Activated CD8-positive, alpha-beta memory T cell treated with anti-CD3 and anti-CD28 coated beads, Interleukin-2, amount 50 U/mL, for 48 hours (primary cell): ENCODE data around the gene FBLN1.

Experiments
- DNase-seq: peaks from one replicate; pipeline ENCODE4 v3.0.0-alpha.2; 2020

Gene FBLN1

GRCh38 chr22:45574069-45574703, 71.5 kb downstream of the FBLN1 start:
- no peak for DNase-seq

GRCh38 chr22:45575173-45575572, 72.5 kb downstream of the FBLN1 start:
- no peak for DNase-seq

- no peak for DNase-seq
These were observed 73.1 kb downstream of the FBLN1 start for GRCh38 chr22:45575607-45576272.

- DNase-seq = no peak
These were observed 73.6 kb downstream of the FBLN1 start for GRCh38 chr22:45576273-45576625.

GRCh38 chr22:45576730-45577464, 74.2 kb downstream of the FBLN1 start:
- no peak for DNase-seq

GRCh38 chr22:45577746-45578523, 75.3 kb downstream of the FBLN1 start:
- peak; percentile 98 for DNase-seq

GRCh38 chr22:45578524-45579147, 76.0 kb downstream of the FBLN1 start:
- DNase-seq = no peak

- no peak for DNase-seq
These were observed 76.6 kb downstream of the FBLN1 start for GRCh38 chr22:45579306-45579705.

- DNase-seq = no peak
These were observed 77.4 kb downstream of the FBLN1 start for GRCh38 chr22:45579806-45580725.

GRCh38 chr22:45580726-45581381, 78.2 kb downstream of the FBLN1 start:
- DNase-seq = no peak

- no peak for DNase-seq
These were observed 78.9 kb downstream of the FBLN1 start for GRCh38 chr22:45581549-45582080.

GRCh38 chr22:45582236-45582954, 79.7 kb downstream of the FBLN1 start:
- no peak for DNase-seq

- no peak for DNase-seq
These were observed 80.3 kb downstream of the FBLN1 start for GRCh38 chr22:45582955-45583320.

- DNase-seq = no peak
These were observed 80.8 kb downstream of the FBLN1 start for GRCh38 chr22:45583504-45583903.

- no peak for DNase-seq
These were observed 81.5 kb downstream of the FBLN1 start for GRCh38 chr22:45584121-45584570.

- no peak for DNase-seq
These were observed 82.1 kb downstream of the FBLN1 start for GRCh38 chr22:45584621-45585436.

- DNase-seq = no peak
These were observed 82.7 kb downstream of the FBLN1 start for GRCh38 chr22:45585437-45585755.

GRCh38 chr22:45585946-45586540, 83.4 kb downstream of the FBLN1 start:
- no peak for DNase-seq
